GM12875 (cell line): Measurements from ENCODE around the gene CCNB1.
"Not testable (repeated sequence)": the region's sequence is repeated elsewhere in the genome, so short reads cannot be mapped to it uniquely, and the experiment has no call there.

Experiments used
- H3K4me3 ChIP-seq: one replicate; pipeline ENCODE4 v1.5.1; 2011; ENCODE audit warnings: low read depth, low read length, control low read depth
- TF ChIP-seq, protein P1 (sequence below): IDR thresholded peaks from 2 replicates; pipeline ENCODE4 v1.5.1; 2011; ENCODE audit warnings: low read depth, mild to moderate bottlenecking, control low read depth, inconsistent platforms, low read length, moderate library complexity, borderline replicate concordance; ENCODE audit not compliant: insufficient read depth

The CCNB1 gene

DNA sequence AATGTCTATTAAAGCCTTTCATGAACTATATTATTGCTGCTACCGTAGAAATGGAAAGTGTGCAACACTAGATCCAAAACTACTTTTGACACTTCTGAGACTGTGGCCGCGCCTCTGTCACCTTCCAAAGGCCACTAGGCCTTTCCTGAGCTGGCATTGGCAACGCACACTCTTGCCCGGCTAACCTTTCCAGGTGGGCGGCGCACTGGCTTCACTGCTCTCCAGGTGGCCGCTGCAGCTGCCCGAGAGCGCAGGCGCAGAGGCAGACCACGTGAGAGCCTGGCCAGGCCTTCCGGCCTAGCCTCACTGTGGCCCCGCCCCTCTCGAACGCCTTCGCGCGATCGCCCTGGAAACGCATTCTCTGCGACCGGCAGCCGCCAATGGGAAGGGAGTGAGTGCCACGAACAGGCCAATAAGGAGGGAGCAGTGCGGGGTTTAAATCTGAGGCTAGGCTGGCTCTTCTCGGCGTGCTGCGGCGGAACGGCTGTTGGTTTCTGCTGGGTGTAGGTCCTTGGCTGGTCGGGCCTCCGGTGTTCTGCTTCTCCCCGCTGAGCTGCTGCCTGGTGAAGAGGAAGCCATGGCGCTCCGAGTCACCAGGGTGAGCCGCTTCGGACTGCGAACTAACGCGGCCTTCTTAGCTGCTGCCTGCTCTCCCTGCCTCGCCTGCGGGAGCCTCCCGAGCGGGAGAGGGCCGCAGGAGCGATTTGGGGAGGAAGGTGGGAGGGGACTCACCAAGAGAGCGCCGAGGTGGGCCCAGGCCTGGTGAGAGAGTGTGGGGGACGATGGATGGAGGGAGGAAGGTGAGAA lies at the start of gene CCNB1:
Gene CCNB1 (plus strand): TSS at position 465 of the 807 bp plus-strand sequence. CDS start 113 bp downstream, at position 578.
- H3K4me3 ChIP-seq, result peak within 1 kb of the TSS; percentile 81
- TF ChIP-seq, protein P1, sequence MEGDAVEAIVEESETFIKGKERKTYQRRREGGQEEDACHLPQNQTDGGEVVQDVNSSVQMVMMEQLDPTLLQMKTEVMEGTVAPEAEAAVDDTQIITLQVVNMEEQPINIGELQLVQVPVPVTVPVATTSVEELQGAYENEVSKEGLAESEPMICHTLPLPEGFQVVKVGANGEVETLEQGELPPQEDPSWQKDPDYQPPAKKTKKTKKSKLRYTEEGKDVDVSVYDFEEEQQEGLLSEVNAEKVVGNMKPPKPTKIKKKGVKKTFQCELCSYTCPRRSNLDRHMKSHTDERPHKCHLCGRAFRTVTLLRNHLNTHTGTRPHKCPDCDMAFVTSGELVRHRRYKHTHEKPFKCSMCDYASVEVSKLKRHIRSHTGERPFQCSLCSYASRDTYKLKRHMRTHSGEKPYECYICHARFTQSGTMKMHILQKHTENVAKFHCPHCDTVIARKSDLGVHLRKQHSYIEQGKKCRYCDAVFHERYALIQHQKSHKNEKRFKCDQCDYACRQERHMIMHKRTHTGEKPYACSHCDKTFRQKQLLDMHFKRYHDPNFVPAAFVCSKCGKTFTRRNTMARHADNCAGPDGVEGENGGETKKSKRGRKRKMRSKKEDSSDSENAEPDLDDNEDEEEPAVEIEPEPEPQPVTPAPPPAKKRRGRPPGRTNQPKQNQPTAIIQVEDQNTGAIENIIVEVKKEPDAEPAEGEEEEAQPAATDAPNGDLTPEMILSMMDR, result no peak

DNA sequence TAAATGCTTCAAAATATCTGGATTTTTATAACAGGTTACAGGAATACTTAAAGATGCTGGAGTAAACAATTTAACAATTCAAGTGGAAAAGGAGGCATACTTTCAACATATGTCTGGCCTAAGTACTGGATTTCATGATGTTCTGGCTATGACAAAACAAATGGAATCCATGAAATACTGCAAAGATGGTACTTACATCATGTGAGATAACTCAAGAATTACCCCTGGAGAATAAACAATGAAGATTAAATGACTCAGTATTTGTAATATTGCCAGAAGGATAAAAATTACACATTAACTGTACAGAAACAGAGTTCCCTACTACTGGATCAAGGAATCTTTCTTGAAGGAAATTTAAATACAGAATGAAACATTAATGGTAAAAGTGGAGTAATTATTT lies 37.5 kb upstream of the CCNB1 start:
- TF ChIP-seq, protein P1, result no peak
- no peak overlapping the region for H3K4me3 ChIP-seq

DNA sequence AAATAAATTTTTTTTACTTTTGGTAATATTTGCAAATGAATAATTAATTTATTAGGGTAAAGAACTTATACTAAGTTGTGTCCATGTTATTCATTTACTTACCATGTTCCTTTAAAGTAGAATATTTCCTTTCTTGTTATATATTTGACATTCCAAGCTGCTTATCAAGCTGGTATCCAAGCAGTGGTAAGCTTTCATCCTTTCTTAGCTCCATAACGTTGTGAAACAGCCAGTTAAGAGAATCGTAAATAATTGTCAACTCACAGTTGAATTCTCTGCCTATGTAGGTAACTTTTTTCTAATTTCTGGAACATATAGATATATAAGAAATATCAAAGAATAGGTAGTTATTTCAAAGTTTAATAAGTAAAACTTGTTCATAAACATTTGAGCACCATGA lies 36.7 kb upstream of the CCNB1 start:
- TF ChIP-seq, protein P1, result no peak
- no peak overlapping the region for H3K4me3 ChIP-seq

DNA sequence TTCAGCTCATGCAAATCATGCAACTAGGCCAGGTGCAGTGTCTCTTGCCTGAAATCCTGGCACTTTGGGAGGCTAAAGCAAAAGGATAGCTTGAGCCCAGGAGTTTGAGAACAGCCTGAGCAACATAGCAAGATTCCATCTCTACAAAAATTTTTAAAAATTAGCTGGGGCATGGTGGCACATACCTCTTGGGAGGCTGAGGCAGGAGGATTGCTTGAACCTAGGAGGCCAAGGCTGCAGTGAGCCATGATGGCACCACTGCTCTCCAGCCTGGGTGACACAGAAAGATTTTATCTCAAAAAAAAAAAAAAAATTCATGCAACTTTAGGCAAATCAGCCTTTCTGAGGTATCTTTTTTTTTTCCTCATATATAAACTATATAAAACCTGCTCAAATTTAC lies 35.6 kb upstream of the CCNB1 start:
- TF ChIP-seq, protein P1, result no peak
- no peak overlapping the region for H3K4me3 ChIP-seq

DNA sequence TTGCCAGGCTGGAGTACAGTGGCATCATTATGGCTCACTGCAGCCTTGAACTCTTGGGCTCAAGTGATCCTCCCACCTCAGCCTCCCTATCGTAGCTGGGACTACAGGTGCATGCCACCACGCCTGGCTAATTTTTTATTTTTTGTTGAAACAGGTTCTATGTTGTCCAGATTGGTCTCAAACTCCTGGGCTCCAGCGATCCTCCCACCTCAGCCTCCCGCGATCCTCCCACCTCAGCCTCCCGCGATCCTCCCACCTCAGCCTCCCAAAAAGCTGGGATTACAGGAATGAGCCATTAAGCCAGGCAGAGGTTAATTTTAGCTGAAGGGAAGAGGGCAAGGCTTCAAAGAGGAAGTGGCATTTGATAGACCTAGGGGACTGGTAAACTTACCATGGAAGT lies 32.8 kb upstream of the CCNB1 start:
- no peak overlapping the region for H3K4me3 ChIP-seq
- TF ChIP-seq, protein P1, result no peak

DNA sequence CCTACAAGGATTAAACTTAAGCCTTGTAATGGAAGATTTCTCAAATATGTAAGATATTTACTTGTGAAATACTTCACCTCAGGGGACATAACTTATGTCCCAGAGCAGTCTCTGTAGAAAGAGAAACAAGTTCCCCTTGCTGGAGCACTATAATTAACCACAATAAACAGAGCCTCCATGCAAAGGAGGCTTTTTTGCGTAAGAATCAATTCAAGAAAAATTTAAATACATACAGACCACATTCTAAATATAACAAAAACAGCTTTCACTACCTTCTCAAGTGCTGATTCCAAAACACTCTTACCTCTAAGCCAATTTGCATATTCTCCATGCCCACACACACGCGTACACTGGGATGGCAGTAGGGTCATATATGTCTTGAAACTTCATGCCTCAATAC lies 30.7 kb upstream of the CCNB1 start:
- TF ChIP-seq, protein P1, result no peak

DNA sequence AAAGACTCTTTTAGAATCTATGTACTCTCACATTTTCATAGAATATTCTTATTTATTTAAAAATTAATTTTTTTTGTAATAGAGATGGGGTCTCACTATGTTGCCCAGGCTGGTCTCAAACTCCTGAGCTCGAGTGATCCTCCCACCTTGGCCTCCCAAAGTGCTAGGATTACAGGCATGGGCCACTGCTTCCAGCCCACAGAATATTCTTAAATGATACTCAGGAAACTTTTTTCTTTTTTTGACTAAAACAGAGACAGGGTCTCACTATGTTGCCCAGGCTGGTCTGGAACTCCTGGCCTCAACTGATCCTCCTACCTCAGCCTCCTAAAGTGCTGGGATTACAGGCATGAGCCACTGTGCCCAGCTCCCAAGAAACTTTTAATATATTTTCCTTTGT lies 29.7 kb upstream of the CCNB1 start:
- H3K4me3 ChIP-seq, result not testable (repeated sequence)

More for the DNA sequence above, 30.7 kb upstream of the CCNB1 start:
- no peak overlapping the region for H3K4me3 ChIP-seq

DNA sequence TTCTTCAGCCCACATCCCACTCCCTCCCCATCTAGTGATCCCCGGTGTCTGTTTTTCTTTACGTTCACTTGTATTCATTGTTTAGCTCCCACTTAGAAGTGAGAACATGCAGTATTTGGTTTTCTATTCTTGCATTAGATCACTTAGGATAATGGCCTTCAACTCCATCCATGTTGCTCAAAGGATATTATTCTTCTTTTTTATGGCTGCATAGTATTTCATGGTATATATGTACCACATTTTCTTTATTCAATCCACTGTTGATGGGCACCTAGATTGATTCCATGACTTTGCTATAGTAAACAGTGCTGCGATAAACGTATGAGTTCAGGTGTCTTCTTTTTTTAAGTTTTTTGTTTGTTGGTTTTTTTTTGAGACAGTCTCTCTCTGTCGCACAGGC lies 29.1 kb upstream of the CCNB1 start:
- no peak overlapping the region for H3K4me3 ChIP-seq
- TF ChIP-seq, protein P1, result no peak
